GM20000 (cell line): Measurements from ENCODE around the gene SPTBN4.
"Not testable (repeated sequence)": the region's sequence is repeated elsewhere in the genome, so short reads cannot be mapped to it uniquely, and the experiment has no call there.

ENCODE experiments used
- DNase-seq: peaks from one replicate; pipeline ENCODE4 v3.0.0; 2012; ENCODE audit warnings: low spot score
- TF ChIP-seq, protein P1 (sequence below): IDR thresholded peaks from 2 replicates; pipeline ENCODE4 v1.5.1; 2012; ENCODE audit warnings: mild to moderate bottlenecking, control low read depth; ENCODE audit errors: extremely low read depth, missing control alignments

Gene SPTBN4

DNA sequence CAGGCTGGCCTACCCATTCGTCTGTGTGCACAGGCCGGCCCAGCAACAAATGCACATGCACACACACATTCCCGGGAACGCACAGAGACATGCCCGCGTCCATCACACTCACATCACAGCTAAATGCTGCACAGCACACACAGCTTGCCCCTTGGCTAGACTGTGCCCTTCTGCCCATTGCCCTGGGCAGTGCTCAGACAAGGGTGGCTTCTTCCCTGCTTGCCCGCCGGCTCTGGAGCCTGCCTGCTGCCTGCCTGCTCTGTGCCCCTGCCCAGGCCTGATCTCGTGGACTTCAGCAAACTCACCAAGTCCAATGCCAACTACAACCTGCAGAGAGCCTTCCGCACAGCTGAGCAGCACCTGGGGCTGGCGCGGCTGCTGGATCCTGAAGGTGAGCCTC, 30.4 kb downstream of the SPTBN4 start:
- no peak for DNase-seq
- TF ChIP-seq, protein P1, sequence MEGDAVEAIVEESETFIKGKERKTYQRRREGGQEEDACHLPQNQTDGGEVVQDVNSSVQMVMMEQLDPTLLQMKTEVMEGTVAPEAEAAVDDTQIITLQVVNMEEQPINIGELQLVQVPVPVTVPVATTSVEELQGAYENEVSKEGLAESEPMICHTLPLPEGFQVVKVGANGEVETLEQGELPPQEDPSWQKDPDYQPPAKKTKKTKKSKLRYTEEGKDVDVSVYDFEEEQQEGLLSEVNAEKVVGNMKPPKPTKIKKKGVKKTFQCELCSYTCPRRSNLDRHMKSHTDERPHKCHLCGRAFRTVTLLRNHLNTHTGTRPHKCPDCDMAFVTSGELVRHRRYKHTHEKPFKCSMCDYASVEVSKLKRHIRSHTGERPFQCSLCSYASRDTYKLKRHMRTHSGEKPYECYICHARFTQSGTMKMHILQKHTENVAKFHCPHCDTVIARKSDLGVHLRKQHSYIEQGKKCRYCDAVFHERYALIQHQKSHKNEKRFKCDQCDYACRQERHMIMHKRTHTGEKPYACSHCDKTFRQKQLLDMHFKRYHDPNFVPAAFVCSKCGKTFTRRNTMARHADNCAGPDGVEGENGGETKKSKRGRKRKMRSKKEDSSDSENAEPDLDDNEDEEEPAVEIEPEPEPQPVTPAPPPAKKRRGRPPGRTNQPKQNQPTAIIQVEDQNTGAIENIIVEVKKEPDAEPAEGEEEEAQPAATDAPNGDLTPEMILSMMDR: no peak

DNA sequence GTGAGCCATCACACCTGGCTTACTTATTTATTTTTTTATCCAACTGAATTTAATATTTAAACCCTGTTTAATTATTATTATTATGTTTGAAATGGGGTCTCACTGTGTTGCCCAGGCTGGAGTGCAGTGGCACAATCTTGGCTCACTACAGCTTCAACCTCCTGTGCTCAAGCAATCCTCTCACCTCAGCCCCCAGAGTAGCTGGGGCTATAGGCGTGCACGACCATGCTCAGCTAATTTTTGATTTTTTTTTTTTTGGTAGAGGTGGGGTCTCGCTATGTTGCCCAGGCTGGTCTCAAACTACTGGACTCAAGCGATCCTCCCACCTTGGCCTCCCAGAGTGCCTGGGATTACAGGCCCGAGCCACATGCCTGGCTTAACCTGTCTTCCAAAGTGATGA, 32.5 kb downstream of the SPTBN4 start:
- no peak for DNase-seq
- TF ChIP-seq, protein P1: no peak

GRCh38 chr19:40500678-40501530, 34.1 kb downstream of the SPTBN4 start:
- DNase-seq: not testable (repeated sequence)

GRCh38 chr19:40501599-40501998, 34.8 kb downstream of the SPTBN4 start:
- TF ChIP-seq, protein P1: no peak
- DNase-seq: no peak

DNA sequence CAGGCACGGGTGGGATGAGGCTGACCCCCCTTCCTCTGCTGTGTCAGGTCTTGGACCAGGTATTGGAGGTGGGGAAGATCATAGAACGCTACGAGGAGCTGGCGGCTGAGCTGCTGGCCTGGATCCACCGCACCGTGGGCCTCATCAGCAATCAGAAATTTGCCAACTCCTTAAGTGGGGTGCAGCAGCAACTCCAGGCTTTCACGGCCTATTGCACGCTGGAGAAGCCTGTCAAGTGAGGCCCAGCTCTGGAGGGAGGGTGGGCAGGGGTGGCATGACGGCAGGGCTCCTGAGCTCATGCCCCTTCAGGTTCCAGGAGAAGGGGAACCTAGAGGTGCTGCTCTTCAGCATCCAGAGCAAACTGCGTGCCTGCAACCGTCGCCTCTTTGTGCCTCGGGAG, 35.3 kb downstream of the SPTBN4 start:
- TF ChIP-seq, protein P1: no peak

GRCh38 chr19:40502647-40503319, 36.0 kb downstream of the SPTBN4 start:
- TF ChIP-seq, protein P1: no peak
- no peak for DNase-seq

More for the DNA sequence above, 35.3 kb downstream of the SPTBN4 start:
- DNase-seq: no peak

DNA sequence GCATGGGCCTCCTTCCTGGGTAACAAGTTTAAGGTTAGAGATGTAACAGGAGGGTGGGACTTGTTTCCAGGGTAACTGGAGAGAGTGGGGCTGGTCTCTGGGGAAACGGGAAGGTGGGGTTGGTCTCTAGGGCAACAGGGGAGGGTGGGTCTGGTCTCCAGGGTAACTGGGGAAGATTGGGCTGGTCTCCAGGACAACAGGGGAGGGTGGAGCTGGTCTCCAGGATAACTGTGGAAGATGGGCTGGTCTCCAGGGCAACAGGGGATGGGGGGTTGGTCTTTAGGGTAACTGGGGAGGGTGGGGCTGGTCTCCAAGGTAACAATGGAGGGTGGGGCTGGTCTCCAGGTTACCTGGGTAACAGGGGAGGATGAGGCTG, 36.5 kb downstream of the SPTBN4 start:
- DNase-seq: no peak
- TF ChIP-seq, protein P1: no peak
